GM12864 (cell line): ENCODE results near the gene NCOR2.

Experiments used
- DNase-seq: peaks from one replicate; pipeline ENCODE4 v3.0.0-alpha.2; 2011; ENCODE audit warnings: low read depth
- H3K4me3 ChIP-seq: 2 replicates; pipeline ENCODE4 v1.5.1; 2011; ENCODE audit warnings: mild to moderate bottlenecking, low read depth, low read length, control low read depth
- TF ChIP-seq, protein P1 (sequence below): IDR thresholded peaks from 2 replicates; pipeline ENCODE4 v1.5.1; 2011; ENCODE audit warnings: low read depth, mild to moderate bottlenecking, moderate library complexity, low read length, control low read depth, inconsistent platforms; ENCODE audit errors: missing control alignments

NCOR2 gene

DNA sequence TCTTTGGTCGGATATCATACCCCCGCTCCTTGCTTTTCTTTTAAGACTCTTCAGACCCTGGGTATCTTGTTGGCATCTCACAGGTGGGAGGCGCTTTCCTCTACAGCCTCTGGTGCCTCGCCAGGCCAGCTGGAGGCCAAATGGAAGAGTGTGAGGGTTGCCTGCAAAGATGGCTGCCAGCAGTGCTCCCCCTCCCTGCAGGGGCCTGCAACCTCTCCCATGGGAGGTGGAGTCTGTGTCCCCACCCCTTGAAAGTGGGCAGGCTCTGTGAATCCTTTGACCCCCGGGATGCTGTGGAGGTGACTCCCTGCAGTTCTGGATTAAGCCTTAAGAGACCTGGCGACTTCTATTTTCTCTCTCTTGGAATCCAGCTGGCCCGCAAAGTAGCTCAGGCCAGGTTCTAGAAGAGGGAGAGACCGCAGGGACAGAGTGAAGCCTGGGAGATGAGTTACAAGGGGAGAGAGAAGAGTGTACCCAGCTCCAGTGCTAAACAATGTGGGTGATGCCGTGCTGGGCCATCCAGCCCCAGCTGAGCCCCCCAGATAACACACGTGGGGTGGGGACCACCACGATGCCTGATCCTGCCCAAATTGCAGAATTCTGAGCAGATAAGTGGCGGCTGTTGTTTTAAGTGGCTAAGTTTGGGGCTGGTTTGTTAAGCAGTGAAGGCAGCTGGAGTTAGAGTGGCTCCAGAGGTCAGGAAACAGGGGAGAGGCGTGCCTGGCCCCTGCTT, 37.9 kb upstream of the NCOR2 start:
- H3K4me3 ChIP-seq: no peak overlapping the region
- TF ChIP-seq, protein P1, sequence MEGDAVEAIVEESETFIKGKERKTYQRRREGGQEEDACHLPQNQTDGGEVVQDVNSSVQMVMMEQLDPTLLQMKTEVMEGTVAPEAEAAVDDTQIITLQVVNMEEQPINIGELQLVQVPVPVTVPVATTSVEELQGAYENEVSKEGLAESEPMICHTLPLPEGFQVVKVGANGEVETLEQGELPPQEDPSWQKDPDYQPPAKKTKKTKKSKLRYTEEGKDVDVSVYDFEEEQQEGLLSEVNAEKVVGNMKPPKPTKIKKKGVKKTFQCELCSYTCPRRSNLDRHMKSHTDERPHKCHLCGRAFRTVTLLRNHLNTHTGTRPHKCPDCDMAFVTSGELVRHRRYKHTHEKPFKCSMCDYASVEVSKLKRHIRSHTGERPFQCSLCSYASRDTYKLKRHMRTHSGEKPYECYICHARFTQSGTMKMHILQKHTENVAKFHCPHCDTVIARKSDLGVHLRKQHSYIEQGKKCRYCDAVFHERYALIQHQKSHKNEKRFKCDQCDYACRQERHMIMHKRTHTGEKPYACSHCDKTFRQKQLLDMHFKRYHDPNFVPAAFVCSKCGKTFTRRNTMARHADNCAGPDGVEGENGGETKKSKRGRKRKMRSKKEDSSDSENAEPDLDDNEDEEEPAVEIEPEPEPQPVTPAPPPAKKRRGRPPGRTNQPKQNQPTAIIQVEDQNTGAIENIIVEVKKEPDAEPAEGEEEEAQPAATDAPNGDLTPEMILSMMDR: no peak
- DNase-seq: no peak

DNA sequence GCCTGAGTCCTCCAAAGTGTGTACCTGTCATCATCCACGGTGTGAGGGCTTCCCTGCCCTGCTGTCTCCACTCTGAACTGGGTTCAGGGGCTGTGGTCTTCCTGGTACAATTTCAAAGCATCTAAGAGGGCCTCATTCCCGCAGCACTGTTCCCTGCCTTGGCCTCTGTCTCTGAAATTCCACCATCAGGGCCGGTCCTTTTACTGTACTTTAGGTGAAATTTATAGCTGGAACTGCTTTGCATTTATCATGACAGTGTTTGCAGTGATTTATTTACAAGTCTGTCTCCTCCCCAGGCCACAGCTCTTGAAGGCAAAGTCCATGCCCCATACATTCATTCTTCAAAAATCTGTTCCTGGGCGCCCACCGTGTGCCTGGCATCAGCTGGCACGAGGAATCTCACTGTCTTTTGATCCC, 36.9 kb upstream of the NCOR2 start:
- DNase-seq: no peak
- TF ChIP-seq, protein P1: no peak

DNA sequence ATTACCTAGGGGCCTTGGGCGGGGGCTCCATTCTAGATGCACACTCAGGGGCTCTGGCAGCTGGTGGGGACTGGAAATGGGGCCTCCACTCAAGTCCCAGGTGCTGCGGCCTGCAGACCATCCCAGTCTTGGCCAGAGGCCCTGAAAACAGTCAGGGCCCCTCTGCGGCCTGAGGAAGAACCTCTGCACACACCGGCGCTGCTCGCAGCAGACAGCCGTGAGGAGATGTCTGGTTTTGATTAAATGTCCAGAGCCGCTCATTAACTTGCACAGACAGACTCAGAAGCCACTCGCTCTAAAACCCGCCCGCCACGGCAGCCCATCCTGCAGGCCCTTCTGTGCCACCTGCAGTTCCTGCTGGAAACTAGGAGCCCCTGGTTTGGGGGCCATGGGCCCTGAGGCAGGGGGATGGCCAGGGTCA, 36.4 kb upstream of the NCOR2 start:
- TF ChIP-seq, protein P1: no peak
- H3K4me3 ChIP-seq: no peak overlapping the region
- DNase-seq: no peak

More for the DNA sequence above, 36.9 kb upstream of the NCOR2 start:
- no peak overlapping the region for H3K4me3 ChIP-seq

DNA sequence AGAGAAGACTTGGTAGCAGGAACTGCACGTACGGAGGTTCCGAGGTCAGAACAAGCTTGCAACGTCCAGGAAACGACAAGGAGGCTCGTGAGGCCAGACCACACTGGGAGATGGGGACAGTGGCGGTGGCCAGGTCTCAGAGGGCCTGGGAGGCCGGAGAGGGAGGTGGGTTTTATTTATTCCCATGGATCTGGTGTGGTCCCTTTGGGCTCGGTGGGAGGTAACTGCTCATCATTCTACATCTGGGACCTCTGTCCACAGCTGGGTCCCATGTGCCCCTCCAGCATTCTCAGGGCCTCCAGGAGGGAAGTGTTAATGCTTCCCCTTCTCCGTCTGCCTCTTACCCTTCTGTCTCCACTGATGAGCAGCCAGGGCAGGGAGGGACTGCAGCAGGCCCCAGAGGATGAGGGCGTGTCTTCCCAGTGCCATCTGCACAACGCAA, 35.7 kb upstream of the NCOR2 start:
- DNase-seq: no peak
- TF ChIP-seq, protein P1: no peak
- H3K4me3 ChIP-seq: no peak overlapping the region

DNA sequence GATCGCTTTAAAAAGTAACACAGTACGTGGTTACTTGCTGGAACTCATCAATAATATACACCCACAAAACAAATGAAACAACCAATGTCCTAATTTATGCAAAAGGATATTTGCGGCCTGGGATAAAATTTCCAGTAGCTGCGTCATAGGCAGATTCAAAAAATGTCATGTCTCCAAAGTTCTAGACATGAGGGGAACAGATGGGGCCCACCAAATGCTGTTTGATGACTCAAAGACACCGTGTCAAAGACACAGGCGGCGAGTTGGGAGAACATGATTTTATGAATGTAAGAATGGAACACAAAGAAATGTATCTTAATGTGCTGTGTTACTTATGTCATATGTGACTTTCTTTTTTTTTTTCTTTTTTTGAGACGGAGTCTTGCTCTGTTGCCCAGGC, 34.3 kb upstream of the NCOR2 start:
- no peak overlapping the region for H3K4me3 ChIP-seq
- TF ChIP-seq, protein P1: no peak
- no peak for DNase-seq

DNA sequence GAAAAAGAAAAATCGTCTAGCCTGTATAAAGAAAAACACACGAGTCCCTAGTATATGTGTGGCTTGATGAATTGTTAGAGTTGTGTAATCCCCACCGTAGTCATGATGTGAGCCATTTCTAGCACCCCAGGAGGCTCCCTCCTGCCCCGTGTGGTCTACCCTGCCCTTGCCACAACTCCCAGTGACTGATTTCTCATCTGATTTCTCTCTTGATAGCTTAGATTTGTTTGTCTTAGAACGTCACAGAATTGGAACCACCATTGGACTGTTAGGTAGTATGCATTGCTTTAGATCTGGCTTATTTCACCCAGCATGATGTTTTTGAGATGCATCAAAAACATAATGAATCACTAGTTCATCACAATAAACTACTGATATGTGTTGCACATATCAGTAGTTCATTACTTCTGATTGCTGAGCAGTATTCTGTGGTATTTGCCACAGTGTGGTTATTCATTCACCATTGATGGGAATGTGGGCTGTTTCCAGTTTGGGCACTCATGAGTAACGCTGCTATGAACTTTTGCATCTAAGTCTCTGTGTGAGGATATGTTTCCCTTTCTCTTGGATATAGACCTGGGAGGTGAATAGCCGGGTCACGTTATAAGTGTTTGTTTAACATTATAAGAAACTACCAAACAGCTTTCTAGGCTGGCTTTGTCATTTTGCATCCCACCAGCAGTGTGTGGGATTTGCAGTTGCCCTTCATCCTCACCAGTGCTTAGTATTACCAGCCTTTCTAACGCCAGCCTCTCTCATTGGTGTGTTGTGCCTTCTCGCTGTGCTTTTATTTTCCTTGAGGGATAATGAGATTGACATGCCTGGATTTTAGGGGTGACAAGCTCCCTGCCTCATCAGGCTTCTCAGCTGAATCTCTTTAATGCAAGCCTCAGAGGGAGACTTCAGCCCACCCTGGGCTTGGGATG, 31.9 kb upstream of the NCOR2 start:
- TF ChIP-seq, protein P1: no peak
- DNase-seq: no peak
- no peak overlapping the region for H3K4me3 ChIP-seq
